ENCODE data around the gene RAPGEF3. TPM values are rescaled to one million over a fixed set of nuclear protein-coding genes. Genes with fewer than 3 reads are reported as not detected.

Gene RAPGEF3
- total and polyA plus RNA-seq, 3 experiments from 2014 or later = 0.15 to 1.1 (median 0.95) TPM

GRCh38 chr12:47801904-47802246 lies 43.2 kb upstream of the RAPGEF3 start:
- H3K4me3 ChIP-seq (ENCODE audit: low read length) = no peak overlapping the region
- no peaks in the 10 kb centered on the region for H3K9me3 ChIP-seq (ENCODE audit: low read length)
- Mint-ChIP-seq H3K36me3 (peaks cover 0 to 54% (median 3%) of the 10 kb centered on the region in 3 donors), H3K4me1 (peaks cover 59 to 79% (median 73%) of the 10 kb centered on the region in 3 donors), H3K27me3 (no peaks in the 10 kb centered on the region), H3K27ac (peak overlapping the region in 7 of 8 donors; percentile 49 to 90 (median 71)), H3K4me3 (peak overlapping the region in 2 of 7 donors; percentile 27 to 35), H3K9me3 (no peaks in the 10 kb centered on the region)
- ChIA-PET POLR2A (interaction anchor here (1.0 to 1.7 kb wide), 3 partner anchors 10 to 16 kb away, joined by 3 to 4 read pairs (median 4); no protein-coding TSS in a partner anchor), CTCF (interaction anchor here (0.7 to 24.2 kb wide), 5 partner anchors 15 to 58 kb away, joined by 4 to 452 read pairs (median 5); no protein-coding TSS in a partner anchor)
- DNase-seq = no peak
- H3K27ac ChIP-seq (ENCODE audit: low read depth, low read length) = no peak overlapping the region
- no peaks in the 10 kb centered on the region for H3K27me3 ChIP-seq (ENCODE audit: insufficient read depth, low read length, poor library complexity, severe bottlenecking)
- peaks cover 78% of the 10 kb centered on the region for H3K4me1 ChIP-seq (ENCODE audit: insufficient read depth, low read length)
- peaks cover 22% of the 10 kb centered on the region for H3K36me3 ChIP-seq (ENCODE audit: insufficient read depth, low read length)

- Histone ChIP-seq H3K4me3 (ENCODE audit: low read length) (no peak overlapping the region), H3K9me3 (ENCODE audit: low read length) (no peaks in the 10 kb centered on the region), H3K27me3 (ENCODE audit: insufficient read depth, low read length, poor library complexity, severe bottlenecking) (no peaks in the 10 kb centered on the region), H3K4me1 (ENCODE audit: insufficient read depth, low read length) (peaks cover 73% of the 10 kb centered on the region), H3K36me3 (ENCODE audit: insufficient read depth, low read length) (peaks cover 25% of the 10 kb centered on the region), H3K27ac (ENCODE audit: low read depth, low read length) (no peak overlapping the region)
- Mint-ChIP-seq H3K36me3 (peaks cover 0 to 59% (median 3%) of the 10 kb centered on the region in 3 donors), H3K27me3 (no peaks in the 10 kb centered on the region), H3K4me3 (no peak overlapping the region), H3K27ac (peak overlapping the region; percentile 49 to 93 (median 81)), H3K9me3 (no peaks in the 10 kb centered on the region), H3K4me1 (peaks cover 54 to 73% (median 68%) of the 10 kb centered on the region in 3 donors)
- CTCF ChIA-PET = interaction anchor here (0.9 to 24.2 kb wide), 5 partner anchors 16 to 34 kb away, joined by 4 to 452 read pairs (median 5); no protein-coding TSS in a partner anchor
- POLR2A ChIA-PET = interaction anchor here (1.0 to 1.7 kb wide), 3 partner anchors 10 to 17 kb away, joined by 3 to 4 read pairs (median 4); no protein-coding TSS in a partner anchor
- DNase-seq = no peak
These were observed 42.7 kb upstream of the RAPGEF3 start for GRCh38 chr12:47801170-47801903.

GRCh38 chr12:47800582-47800981 lies 41.9 kb upstream of the RAPGEF3 start:
- Mint-ChIP-seq H3K4me3 (peak overlapping the region in 1 of 7 donors; percentile 32), H3K9me3 (no peaks in the 10 kb centered on the region), H3K4me1 (peaks cover 47 to 66% (median 60%) of the 10 kb centered on the region in 3 donors), H3K27me3 (no peaks in the 10 kb centered on the region), H3K27ac (peak overlapping the region in 6 of 8 donors; percentile 3 to 93 (median 81)), H3K36me3 (peaks cover 0 to 61% (median 3%) of the 10 kb centered on the region in 3 donors)
- DNase-seq = no peak
- H3K4me3 ChIP-seq (ENCODE audit: low read length) = no peak overlapping the region
- no peak overlapping the region for H3K27ac ChIP-seq (ENCODE audit: low read depth, low read length)
- H3K9me3 ChIP-seq (ENCODE audit: low read length) = no peaks in the 10 kb centered on the region
- POLR2A ChIA-PET = interaction anchor here (1.3 kb wide), 1 partner anchor 18 kb away, joined by 3 read pairs; no protein-coding TSS in a partner anchor
- peaks cover 21% of the 10 kb centered on the region for H3K36me3 ChIP-seq (ENCODE audit: insufficient read depth, low read length)
- no peaks in the 10 kb centered on the region for H3K27me3 ChIP-seq (ENCODE audit: insufficient read depth, low read length, poor library complexity, severe bottlenecking)
- CTCF ChIA-PET = interaction anchor here (0.9 to 24.2 kb wide), 4 partner anchors 16 to 34 kb away, joined by 4 to 452 read pairs (median 4); no protein-coding TSS in a partner anchor
- H3K4me1 ChIP-seq (ENCODE audit: insufficient read depth, low read length) = peaks cover 65% of the 10 kb centered on the region

GRCh38 chr12:47799357-47799955 lies 40.8 kb upstream of the RAPGEF3 start:
- H3K36me3 ChIP-seq (ENCODE audit: insufficient read depth, low read length) = peaks cover 28% of the 10 kb centered on the region

DNA sequence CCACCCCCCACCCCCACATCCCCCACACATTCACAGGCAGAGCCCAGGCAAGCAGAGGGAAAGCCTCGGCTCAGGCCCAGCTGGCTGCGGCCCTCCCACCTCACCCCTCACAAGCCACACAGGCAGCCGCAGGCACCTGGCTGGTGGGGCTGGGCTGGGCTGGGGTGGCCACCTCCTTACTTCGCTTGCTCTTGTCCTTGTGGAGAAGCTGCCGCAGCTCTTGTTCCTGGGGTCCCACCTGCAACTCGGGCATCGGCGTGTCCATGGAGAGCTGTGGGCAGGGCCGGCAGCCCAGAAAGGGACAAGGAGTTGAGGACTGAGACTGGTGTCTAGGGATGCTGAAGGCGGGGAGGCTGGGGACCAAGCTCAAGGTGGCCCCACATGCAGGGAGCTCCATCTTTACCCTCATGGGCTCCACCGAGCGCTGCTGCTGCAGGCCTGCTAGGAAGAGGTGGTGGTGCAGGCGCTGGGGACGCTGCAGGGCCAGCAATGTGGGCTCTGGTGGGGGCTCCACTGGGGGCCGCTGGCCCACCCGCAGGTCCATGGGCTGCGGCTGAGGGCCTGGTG lies 39.8 kb upstream of the RAPGEF3 start:
- Mint-ChIP-seq H3K4me3 (no peak overlapping the region), H3K9me3 (no peaks in the 10 kb centered on the region), H3K27ac (peak overlapping the region in 1 of 8 donors; percentile 33), H3K27me3 (no peaks in the 10 kb centered on the region), H3K4me1 (peaks cover 26 to 44% (median 39%) of the 10 kb centered on the region in 3 donors), H3K36me3 (peaks cover 3 to 64% (median 6%) of the 10 kb centered on the region in 3 donors)
- POLR2A ChIA-PET = no interaction called here
- CTCF ChIA-PET = interaction anchor here (1.2 to 13.6 kb wide), 6 partner anchors 9 to 38 kb away, joined by 3 to 170 read pairs (median 8); partner anchors contain the start of gene SLC48A1
- H3K4me3 ChIP-seq (ENCODE audit: low read length) = no peak overlapping the region
- H3K4me1 ChIP-seq (ENCODE audit: insufficient read depth, low read length) = peaks cover 44% of the 10 kb centered on the region
- H3K27me3 ChIP-seq (ENCODE audit: insufficient read depth, low read length, poor library complexity, severe bottlenecking) = no peaks in the 10 kb centered on the region
- DNase-seq = no peak
- no peaks in the 10 kb centered on the region for H3K9me3 ChIP-seq (ENCODE audit: low read length)
- H3K27ac ChIP-seq (ENCODE audit: low read depth, low read length) = no peak overlapping the region
- peaks cover 37% of the 10 kb centered on the region for H3K36me3 ChIP-seq (ENCODE audit: insufficient read depth, low read length)

More at GRCh38 chr12:47799357-47799955, 40.8 kb upstream of the RAPGEF3 start:
- Histone ChIP-seq H3K4me1 (ENCODE audit: insufficient read depth, low read length) (peaks cover 54% of the 10 kb centered on the region), H3K27me3 (ENCODE audit: insufficient read depth, low read length, poor library complexity, severe bottlenecking) (no peaks in the 10 kb centered on the region), H3K27ac (ENCODE audit: low read depth, low read length) (no peak overlapping the region), H3K9me3 (ENCODE audit: low read length) (no peaks in the 10 kb centered on the region), H3K4me3 (ENCODE audit: low read length) (no peak overlapping the region)
- no peaks in the 10 kb centered on the region for H3K9me3 Mint-ChIP-seq
- no peak overlapping the region for H3K4me3 Mint-ChIP-seq
- peak overlapping the region in 4 of 8 donors; percentile 64 to 75 (median 68) for H3K27ac Mint-ChIP-seq
- ChIA-PET POLR2A (no interaction called here), CTCF (interaction anchor here (24.2 kb wide), 1 partner anchor 36 kb away, joined by 452 read pairs; no protein-coding TSS in a partner anchor)
- H3K27me3 Mint-ChIP-seq = no peaks in the 10 kb centered on the region
- DNase-seq = no peak
- H3K4me1 Mint-ChIP-seq = peaks cover 36 to 54% (median 49%) of the 10 kb centered on the region in 3 donors
- H3K36me3 Mint-ChIP-seq = peaks cover 0 to 58% (median 3%) of the 10 kb centered on the region in 3 donors

GRCh38 chr12:47797441-47797840 lies 38.8 kb upstream of the RAPGEF3 start:
- Mint-ChIP-seq H3K9me3 (no peaks in the 10 kb centered on the region), H3K27ac (peak overlapping the region in 3 of 8 donors; percentile 28 to 84 (median 61)), H3K27me3 (no peaks in the 10 kb centered on the region), H3K4me1 (peaks cover 17 to 34% (median 29%) of the 10 kb centered on the region in 3 donors), H3K36me3 (peaks cover 3 to 72% (median 6%) of the 10 kb centered on the region in 3 donors), H3K4me3 (no peak overlapping the region)
- H3K4me3 ChIP-seq (ENCODE audit: low read length) = no peak overlapping the region
- POLR2A ChIA-PET = no interaction called here
- H3K27ac ChIP-seq (ENCODE audit: low read depth, low read length) = no peak overlapping the region
- peak in 4 of 5 donors; percentile 16 to 66 (median 54) for DNase-seq
- H3K9me3 ChIP-seq (ENCODE audit: low read length) = no peaks in the 10 kb centered on the region
- peaks cover 34% of the 10 kb centered on the region for H3K4me1 ChIP-seq (ENCODE audit: insufficient read depth, low read length)
- peaks cover 44% of the 10 kb centered on the region for H3K36me3 ChIP-seq (ENCODE audit: insufficient read depth, low read length)
- CTCF ChIA-PET = interaction anchor here (0.9 to 13.6 kb wide), 9 partner anchors 9 to 55 kb away, joined by 3 to 170 read pairs (median 4); partner anchors contain the start of gene SLC48A1
- H3K27me3 ChIP-seq (ENCODE audit: insufficient read depth, low read length, poor library complexity, severe bottlenecking) = no peaks in the 10 kb centered on the region

GRCh38 chr12:47795814-47796411 lies 37.2 kb upstream of the RAPGEF3 start:
- DNase-seq = no peak
- Histone ChIP-seq H3K27me3 (ENCODE audit: insufficient read depth, low read length, poor library complexity, severe bottlenecking) (no peaks in the 10 kb centered on the region), H3K4me3 (ENCODE audit: low read length) (no peak overlapping the region), H3K27ac (ENCODE audit: low read depth, low read length) (no peak overlapping the region), H3K9me3 (ENCODE audit: low read length) (no peaks in the 10 kb centered on the region), H3K36me3 (ENCODE audit: insufficient read depth, low read length) (peaks cover 45% of the 10 kb centered on the region), H3K4me1 (ENCODE audit: insufficient read depth, low read length) (peaks cover 19% of the 10 kb centered on the region)
- Mint-ChIP-seq H3K27me3 (no peaks in the 10 kb centered on the region), H3K27ac (peak overlapping the region in 1 of 8 donors; percentile 33), H3K36me3 (peaks cover 3 to 82% (median 6%) of the 10 kb centered on the region in 3 donors), H3K9me3 (no peaks in the 10 kb centered on the region), H3K4me3 (no peak overlapping the region), H3K4me1 (peaks cover 5 to 21% (median 15%) of the 10 kb centered on the region in 3 donors)
- ChIA-PET CTCF (interaction anchor here (1.4 to 13.6 kb wide), 2 partner anchors 32 to 40 kb away, joined by 4 to 170 read pairs; no protein-coding TSS in a partner anchor), POLR2A (no interaction called here)

Data from CD8-positive, alpha-beta memory T cell (primary cell).